SK-N-SH (cell line): ENCODE results near the gene UCHL5. TPM values are rescaled to one million over a fixed set of nuclear protein-coding genes. Genes with fewer than 3 reads are reported as not detected.

Experiments used
- CTCF ChIA-PET: fragments of 300-600, 350-600 bp; formaldehyde crosslinking; extraction: SDS; loops from one replicate; lab custom pipeline; 2021; lab: Yijun Ruan, JAX
- POLR2A ChIA-PET: fragments of 350-600 bp; sonication (Branson Sonifier 250); formaldehyde crosslinking; extraction: SDS; loops from one replicate; lab custom pipeline; 2020; ENCODE audit warnings: antibody characterized with exemption, inconsistent platforms; lab: Yijun Ruan, JAX
- DNase-seq: peaks from one replicate; pipeline ENCODE4 v3.0.0; 2012
- H2AFZ ChIP-seq: fragments of 200-600 bp; sonication (generic); 2 replicates; pipeline ENCODE4 v1.8.1; 2016; ENCODE audit warnings: antibody characterized with exemption, mild to moderate bottlenecking, low read depth
- H3F3A ChIP-seq: fragments of 200-600 bp; sonication (generic); replicated peaks from 2 replicates; pipeline ENCODE3; 2016; ENCODE audit warnings: antibody characterized with exemption, mild to moderate bottlenecking; ENCODE audit not compliant: insufficient read depth
- H3K27ac ChIP-seq, 2 experiments: fragments of 200-500 bp in 1 of 2; fragments of 200-600 bp in 1 of 2; sonication (Bioruptor generic) in 1 of 2; sonication (generic), shearing (Covaris generic) in 1 of 2; 2 replicates each; pipeline versions ENCODE4 v1.5.1 to v1.6.1; 2014 to 2016; ENCODE audit warnings: low read depth in 2 of 2, inconsistent platforms in 1 of 2, low read length in 1 of 2, mild to moderate bottlenecking in 1 of 2, mixed read lengths in 1 of 2
- H3K27me3 ChIP-seq: fragments of 200-600 bp; sonication (generic), shearing (Covaris generic); 2 replicates; pipeline ENCODE4 v1.6.1; 2016; ENCODE audit warnings: mixed run types; ENCODE audit not compliant: insufficient read depth
- H3K36me3 ChIP-seq, 2 experiments: fragments of 200-500 bp in 1 of 2; fragments of 200-600 bp in 1 of 2; sonication (Bioruptor generic) in 1 of 2; sonication (generic) in 1 of 2; replicated peaks in 1 of 2; 2 replicates each; pipeline versions ENCODE3 to v1.5.1; 2014 to 2016; ENCODE audit warnings: low read length in 1 of 2, mild to moderate bottlenecking in 1 of 2; ENCODE audit not compliant: insufficient read depth in 2 of 2, control insufficient read depth in 1 of 2
- H3K4me1 ChIP-seq, 2 experiments: fragments of 200-500 bp in 1 of 2; fragments of 200-600 bp in 1 of 2; sonication (Bioruptor generic) in 1 of 2; sonication (generic), shearing (Covaris generic) in 1 of 2; 2 replicates each; pipeline versions ENCODE4 v1.5.1 to v1.6.1; 2014 to 2016; ENCODE audit warnings: low read depth in 1 of 2, low read length in 1 of 2, mixed run types in 1 of 2; ENCODE audit not compliant: insufficient read depth in 2 of 2, control insufficient read depth in 1 of 2
- H3K4me2 ChIP-seq: fragments of 200-600 bp; sonication (generic), shearing (Covaris generic); 2 replicates; pipeline ENCODE4 v1.6.1; 2017; ENCODE audit warnings: mixed run types
- H3K4me3 ChIP-seq, 2 experiments: fragments of 200-500 bp in 1 of 2; fragments of 200-600 bp in 1 of 2; sonication (Bioruptor generic) in 1 of 2; sonication (generic), shearing (Covaris generic) in 1 of 2; 2 replicates each; pipeline versions ENCODE4 v1.5.1 to v1.8.1; 2014 to 2016; ENCODE audit warnings: low read depth in 2 of 2, inconsistent platforms in 1 of 2, low read length in 1 of 2, mild to moderate bottlenecking in 1 of 2, mixed read lengths in 1 of 2, moderate library complexity in 1 of 2
- H3K79me2 ChIP-seq: fragments of 200-600 bp; sonication (generic); 2 replicates; pipeline ENCODE4 v1.8.1; 2017; ENCODE audit warnings: mild to moderate bottlenecking; ENCODE audit not compliant: insufficient read depth
- H3K9ac ChIP-seq: fragments of 200-600 bp; sonication (generic); 2 replicates; pipeline ENCODE4 v1.6.1; 2017; ENCODE audit warnings: mixed run types
- H3K9me2 ChIP-seq: fragments of 200-600 bp; sonication (generic); 2 replicates; pipeline ENCODE4 v1.6.1; 2017; ENCODE audit warnings: mixed run types
- H3K9me3 ChIP-seq: fragments of 200-600 bp; sonication (generic); 2 replicates; pipeline ENCODE4 v1.6.1; 2017; ENCODE audit warnings: mixed run types, mild to moderate bottlenecking, moderate library complexity
- H4K20me1 ChIP-seq: fragments of 200-600 bp; sonication (generic); 2 replicates; pipeline ENCODE4 v1.6.1; 2017; ENCODE audit warnings: mild to moderate bottlenecking, mixed run types; ENCODE audit not compliant: insufficient read depth
- CHD2 ChIP-seq: fragments of 150-350 bp; IDR thresholded peaks from 2 replicates; pipeline ENCODE4 v1.6.1; 2018; ENCODE audit warnings: low read length; ENCODE audit not compliant: partially characterized antibody
- EP300 ChIP-seq, 2 experiments: IDR thresholded peaks; 2 replicates each; pipeline versions ENCODE4 v1.4.0 to v1.6.1; 2012; ENCODE audit warnings: borderline replicate concordance in 1 of 2, low read depth in 1 of 2, low read length in 1 of 2
- EZH2phosphoT487 ChIP-seq: fragments of 200-600 bp; sonication (generic); IDR thresholded peaks from 2 replicates; pipeline ENCODE4 v1.6.1; 2017; ENCODE audit warnings: low read depth, mixed run types, mild to moderate bottlenecking, antibody characterized with exemption, moderate library complexity, borderline replicate concordance
- FOXJ3 ChIP-seq: sonication (generic); formaldehyde crosslinking; IDR thresholded peaks from 2 replicates; pipeline ENCODE4 v1.5.1; 2020; ENCODE audit warnings: mild to moderate bottlenecking, missing genetic modification reagents
- GATA2 ChIP-seq: sonication (generic); formaldehyde crosslinking; IDR thresholded peaks from 2 replicates; pipeline ENCODE4 v1.5.0; 2020; ENCODE audit warnings: mild to moderate bottlenecking, missing genetic modification reagents
- JUND ChIP-seq: IDR thresholded peaks from 2 replicates; pipeline ENCODE4 v1.4.0; 2012
- MAX ChIP-seq: IDR thresholded peaks from 2 replicates; pipeline ENCODE4 v1.4.0; 2012; ENCODE audit warnings: low read depth
- MEF2A ChIP-seq: IDR thresholded peaks from 2 replicates; pipeline ENCODE4 v1.4.0; 2012; ENCODE audit warnings: low read depth, borderline replicate concordance
- MXI1 ChIP-seq: IDR thresholded peaks from 2 replicates; pipeline ENCODE4 v1.6.1; 2012; ENCODE audit warnings: mild to moderate bottlenecking, low read depth, low read length, improper control_type of control experiment
- PBX3 ChIP-seq: IDR thresholded peaks from 2 replicates; pipeline ENCODE4; 2012
- POLR2AphosphoS5 ChIP-seq: IDR thresholded peaks from 2 replicates; pipeline ENCODE4 v1.6.1; 2012; ENCODE audit warnings: low read depth, low read length
- RAD21 ChIP-seq: IDR thresholded peaks from 2 replicates; pipeline ENCODE4 v1.6.1; 2012; ENCODE audit warnings: mild to moderate bottlenecking, low read length
- RXRA ChIP-seq: IDR thresholded peaks from 2 replicates; pipeline ENCODE4 v1.4.0; 2012; ENCODE audit warnings: low read depth, mild to moderate bottlenecking, borderline replicate concordance
- SIN3A ChIP-seq: IDR thresholded peaks from 2 replicates; pipeline ENCODE4 v1.6.1; 2012; ENCODE audit warnings: low read depth, mild to moderate bottlenecking, low read length, moderate library complexity, borderline replicate concordance
- SMC3 ChIP-seq: IDR thresholded peaks from 2 replicates; pipeline ENCODE4 v1.6.1; 2012; ENCODE audit warnings: low read depth, low read length, improper control_type of control experiment
- TAF1 ChIP-seq: IDR thresholded peaks from 2 replicates; pipeline ENCODE4 v1.6.1; 2012; ENCODE audit warnings: low read depth, mild to moderate bottlenecking, low read length, moderate library complexity, borderline replicate concordance
- TEAD4 ChIP-seq: IDR thresholded peaks from 2 replicates; pipeline ENCODE4 v1.4.0; 2012; ENCODE audit warnings: mild to moderate bottlenecking, borderline replicate concordance; ENCODE audit not compliant: insufficient read depth
- USF1 ChIP-seq: IDR thresholded peaks from 2 replicates; pipeline ENCODE4 v1.4.0; 2012; ENCODE audit warnings: low read depth, borderline replicate concordance
- USF2 ChIP-seq: fragments of 150-350 bp; IDR thresholded peaks from 2 replicates; pipeline ENCODE4 v1.6.1; 2017; ENCODE audit warnings: antibody characterized with exemption, low read length, low read depth, borderline replicate concordance
- YY1 ChIP-seq: IDR thresholded peaks from 2 replicates; pipeline ENCODE4 v1.4.0; 2012; ENCODE audit warnings: low read depth, mild to moderate bottlenecking
- WGBS: methylation state at CpG from one replicate; pipeline ENCODE4 v1.1.6; 2017; ENCODE audit warnings: low lambda C conversion rate; 5-methylcytosine and 5-hydroxymethylcytosine counted together
- polyA plus RNA-seq, 3 experiments: library from polyadenylated mRNA; depleted of rRNA; stranded (reverse); fragments of >200 nt; gene quantifications; 2 replicates each; pipeline ENCODE4 v1.2.3, GENCODE V29; 2012

Gene UCHL5
- polyA plus RNA-seq, 1 of the 3 experiments (the other 2 are of a cell fraction): 14.9 TPM

- peaks cover 0 to 8% of the 10 kb centered on the region in 2 experiments for H3K36me3 ChIP-seq
- H3F3A ChIP-seq: peaks cover 14% of the 10 kb centered on the region
- H3K4me3 ChIP-seq: no peak overlapping the region
- TF ChIP-seq EP300 (IDR thresholded peaks at IDR 0.05; ENCODE audit: borderline replicate concordance in 1 of 2, low read depth in 1 of 2, low read length in 1 of 2) (no peak), CHD2 (no peak), PBX3 (no peak), MEF2A (no peak), USF1 (no peak), RXRA (no peak), MXI1 (no peak), YY1 (no peak), TAF1 (no peak), FOXJ3 (CRISPR knock-in tag) (no peak), GATA2 (no peak), JUND (no peak)
- TF ChIP-seq, all 33 proteins: peak for 0
- Histone ChIP-seq H2AFZ (no peak overlapping the region), H3K27me3 (no peaks in the 10 kb centered on the region), H3K4me2 (no peak overlapping the region), H3K9ac (no peak overlapping the region), H3K4me1 (peaks cover 11 to 19% of the 10 kb centered on the region in 2 experiments; a peak in 3 of 4 replicates), H3K9me3 (no peaks in the 10 kb centered on the region), H3K27ac (no peak overlapping the region), H3K79me2 (peaks cover 89% of the 10 kb centered on the region), H3K9me2 (no peaks in the 10 kb centered on the region), H4K20me1 (peaks cover 51% of the 10 kb centered on the region)
- CTCF ChIA-PET: no interaction called here
- POLR2A ChIA-PET: interaction anchor here (0.7 kb wide), 1 partner anchor 26 kb away, joined by 3 read pairs; no protein-coding TSS in a partner anchor
- WGBS: 96% methylated on average over 4 of the region's 4 CpGs
- DNase-seq: no peak
These were observed 3.7 kb upstream of the UCHL5 start for GRCh38 chr1:193062698-193063463.

GRCh38 chr1:193060938-193061337, 1.8 kb upstream of the UCHL5 start:
- POLR2A ChIA-PET: no interaction called here
- H3K4me2 ChIP-seq: peak overlapping the region; percentile 91
- H3K9me3 ChIP-seq: no peaks in the 10 kb centered on the region
- peak; percentile 67; the same call in 1 of the 2 replicates for TF ChIP-seq MAX
- no peak for TF ChIP-seq USF2
- TF ChIP-seq RAD21: no peak
- no peak for TF ChIP-seq SMC3
- TF ChIP-seq POLR2AphosphoS5: no peak
- TF ChIP-seq SIN3A: no peak
- TF ChIP-seq USF1: peak; percentile 23; the same call in 1 of the 2 replicates
- TF ChIP-seq MXI1: peak; percentile 83; the same call in 1 of the 2 replicates
- no peak for TF ChIP-seq TEAD4
- TF ChIP-seq EZH2phosphoT487: no peak
- TF ChIP-seq FOXJ3 (CRISPR knock-in tag): no peak
- H3K36me3 ChIP-seq: peaks cover 7 to 14% of the 10 kb centered on the region in 2 experiments
- H3K9ac ChIP-seq: peak overlapping the region; percentile 98
- WGBS: 0% methylated on average over 2 of the region's 2 CpGs
- peak overlapping the region; percentile 85 to 99 for H3K4me3 ChIP-seq
- H3K79me2 ChIP-seq: peaks cover 89% of the 10 kb centered on the region
- peaks cover 14% of the 10 kb centered on the region for H3F3A ChIP-seq
- CTCF ChIA-PET: no interaction called here
- H4K20me1 ChIP-seq: peaks cover 37% of the 10 kb centered on the region
- H3K9me2 ChIP-seq: no peaks in the 10 kb centered on the region
- peak overlapping the region; percentile 5; the same call in 1 of the 2 replicates for H2AFZ ChIP-seq
- peak overlapping the region; percentile 98 to 99; a peak in 2 of 4 replicates for H3K27ac ChIP-seq
- DNase-seq: peak; percentile 19
- H3K4me1 ChIP-seq: peaks cover 19 to 20% of the 10 kb centered on the region in 2 experiments; a peak in 3 of 4 replicates
- H3K27me3 ChIP-seq: no peaks in the 10 kb centered on the region
